Tibial nerve (tissue), 4 donors: ENCODE results near the gene E2F2. TPM values are rescaled to one million over a fixed set of nuclear protein-coding genes. Genes with fewer than 3 reads are reported as not detected.
A peak's percentile ranks its signal among the peaks of the same experiment; 100 is the strongest.

ENCODE experiments used
- DNase-seq, 2 donors: peaks; one replicate each; pipeline ENCODE4 v3.0.0-alpha.2; 2019; ENCODE audit warnings: low spot score in 2 of 2
- H3K27ac ChIP-seq, 4 donors: fragments of 200-600 bp; sonication (generic) in 3 of 4; one replicate each; pipeline ENCODE4 v1.5.1; 2017 to 2019; ENCODE audit warnings: mild to moderate bottlenecking in 1 of 4
- H3K27me3 ChIP-seq, 2 donors: fragments of 200-600 bp; sonication (generic) in 1 of 2; one replicate each; pipeline versions ENCODE4 v1.5.1 to v1.6.0; 2017 to 2019
- H3K36me3 ChIP-seq, 3 donors: fragments of 200-600 bp; sonication (generic); one replicate each; pipeline ENCODE4 v1.5.1; 2018 to 2019
- H3K4me1 ChIP-seq, 4 donors: fragments of 200-600 bp; sonication (generic) in 3 of 4; one replicate each; pipeline ENCODE4 v1.5.1; 2017 to 2019
- H3K4me3 ChIP-seq, 4 donors: fragments of 200-600 bp; sonication (generic) in 3 of 4; one replicate each; pipeline ENCODE4 v1.5.1; 2017 to 2019; ENCODE audit warnings: mild to moderate bottlenecking in 1 of 4, moderate library complexity in 1 of 4
- H3K9me3 ChIP-seq, 4 donors: fragments of 200-600 bp; sonication (generic) in 3 of 4; one replicate each; pipeline ENCODE4 v1.5.1; 2017 to 2019
- EP300 ChIP-seq, 2 donors: sonication (generic); formaldehyde crosslinking; IDR thresholded peaks; one replicate each; pipeline ENCODE4 v1.6.1; 2017; ENCODE audit warnings: antibody characterized with exemption in 2 of 2, mild to moderate bottlenecking in 1 of 2
- POLR2A ChIP-seq, 2 donors: fragments of 450-650 bp; IDR thresholded peaks; one replicate each; pipeline ENCODE4 v1.6.1; 2017; ENCODE audit warnings: antibody characterized with exemption in 2 of 2, mild to moderate bottlenecking in 2 of 2, moderate library complexity in 2 of 2
- WGBS, 2 donors: methylation state at CpG; one replicate each; pipeline ENCODE4 v1.1.5; 2018; 5-methylcytosine and 5-hydroxymethylcytosine counted together
- total RNA-seq, 4 donors: library from RNA; depleted of rRNA; stranded (reverse); fragments of >200 nt; gene quantifications; one replicate each; pipeline ENCODE4 v1.1.0, GENCODE V29; 2016
- TF ChIP-seq, protein P1 (sequence below), 5 experiments: fragments of 200-600 bp in 3 of 5; fragments of 450-650 bp in 2 of 5; sonication (generic) in 3 of 5; IDR thresholded peaks; one replicate each; pipeline ENCODE4 v1.5.1; 2016 to 2019; ENCODE audit warnings: antibody characterized with exemption in 5 of 5, mild to moderate bottlenecking in 3 of 5, moderate library complexity in 2 of 5

Gene E2F2
- total RNA-seq, 4 donors from 2014 or later = 0.20 to 0.30 (median 0.21) TPM; not detected in 1

DNA sequence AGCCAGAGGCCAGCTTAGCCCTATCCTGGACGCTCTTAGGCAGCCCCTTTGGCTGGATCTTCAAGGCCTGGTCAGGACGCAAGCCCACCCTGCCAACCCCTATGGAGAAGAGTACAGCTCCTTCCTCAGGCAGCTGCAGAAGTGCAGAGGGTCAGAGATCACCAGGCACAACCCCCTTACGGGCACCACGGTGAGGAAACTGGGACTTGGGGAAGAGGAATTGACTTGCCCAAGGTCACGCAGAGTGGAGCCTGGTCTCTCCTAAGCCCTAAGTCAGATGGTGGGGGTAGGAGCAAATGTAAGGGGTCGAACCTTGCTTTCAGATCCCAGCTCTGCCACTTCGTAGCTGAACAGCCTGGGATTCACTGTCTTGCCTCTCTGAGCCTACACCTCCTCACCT lies 3.7 kb downstream of the E2F2 start:
- Histone ChIP-seq H3K4me3 (no peak overlapping the region), H3K36me3 (no peaks in the 10 kb centered on the region), H3K4me1 (peaks cover 0 to 60% (median 39%) of the 10 kb centered on the region in 4 donors), H3K9me3 (no peaks in the 10 kb centered on the region), H3K27me3 (peaks cover 0 to 4% of the 10 kb centered on the region in 2 donors), H3K27ac (peak overlapping the region in 1 of 4 donors; percentile 17)
- TF ChIP-seq, protein P1, sequence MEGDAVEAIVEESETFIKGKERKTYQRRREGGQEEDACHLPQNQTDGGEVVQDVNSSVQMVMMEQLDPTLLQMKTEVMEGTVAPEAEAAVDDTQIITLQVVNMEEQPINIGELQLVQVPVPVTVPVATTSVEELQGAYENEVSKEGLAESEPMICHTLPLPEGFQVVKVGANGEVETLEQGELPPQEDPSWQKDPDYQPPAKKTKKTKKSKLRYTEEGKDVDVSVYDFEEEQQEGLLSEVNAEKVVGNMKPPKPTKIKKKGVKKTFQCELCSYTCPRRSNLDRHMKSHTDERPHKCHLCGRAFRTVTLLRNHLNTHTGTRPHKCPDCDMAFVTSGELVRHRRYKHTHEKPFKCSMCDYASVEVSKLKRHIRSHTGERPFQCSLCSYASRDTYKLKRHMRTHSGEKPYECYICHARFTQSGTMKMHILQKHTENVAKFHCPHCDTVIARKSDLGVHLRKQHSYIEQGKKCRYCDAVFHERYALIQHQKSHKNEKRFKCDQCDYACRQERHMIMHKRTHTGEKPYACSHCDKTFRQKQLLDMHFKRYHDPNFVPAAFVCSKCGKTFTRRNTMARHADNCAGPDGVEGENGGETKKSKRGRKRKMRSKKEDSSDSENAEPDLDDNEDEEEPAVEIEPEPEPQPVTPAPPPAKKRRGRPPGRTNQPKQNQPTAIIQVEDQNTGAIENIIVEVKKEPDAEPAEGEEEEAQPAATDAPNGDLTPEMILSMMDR (IDR thresholded peaks at IDR 0.05) = no peak
- TF ChIP-seq POLR2A (IDR thresholded peaks at IDR 0.05) = no peak
- TF ChIP-seq EP300 (IDR thresholded peaks at IDR 0.05) = no peak
- no peak for DNase-seq
- WGBS, 2 donors = 84 to 92% methylated on average over 7 of the region's 7 CpGs

DNA sequence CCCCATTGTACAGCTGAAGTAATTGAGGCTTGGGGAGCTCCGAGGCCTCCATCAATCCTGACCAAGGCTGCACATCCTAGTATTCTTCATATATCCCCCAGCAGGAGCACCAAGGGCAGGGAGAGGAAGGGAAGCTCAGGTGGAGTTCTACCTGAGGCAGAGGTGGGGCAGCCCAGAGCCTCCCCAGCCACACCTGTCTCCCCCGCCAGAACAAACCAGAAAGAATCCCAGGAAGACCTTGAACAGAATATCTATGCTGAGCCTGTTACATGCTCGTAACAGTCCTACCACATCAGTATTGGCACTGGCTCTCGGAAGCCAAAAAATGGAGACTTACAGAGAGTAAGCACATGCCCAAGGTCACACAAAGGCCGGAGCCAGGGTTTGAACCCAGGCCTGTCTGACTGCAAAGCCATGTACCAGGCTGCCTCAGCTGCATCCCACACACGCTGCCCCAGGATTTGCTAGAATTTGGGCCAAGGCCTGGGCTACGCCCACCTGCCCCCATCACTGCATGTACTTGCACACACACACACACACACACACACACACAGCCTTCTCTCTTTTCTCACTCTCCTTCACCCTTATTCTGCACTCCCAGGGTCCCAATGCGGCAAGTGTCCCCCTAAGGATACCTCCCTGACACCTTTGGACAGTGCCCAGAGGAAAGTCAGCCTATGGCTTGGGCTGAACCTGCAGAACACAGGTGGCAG lies 4.5 kb downstream of the E2F2 start:
- no peak for DNase-seq
- Histone ChIP-seq H3K27me3 (peaks cover 0 to 4% of the 10 kb centered on the region in 2 donors), H3K36me3 (no peaks in the 10 kb centered on the region), H3K4me1 (peaks cover 0 to 55% (median 36%) of the 10 kb centered on the region in 4 donors), H3K4me3 (no peak overlapping the region), H3K27ac (no peak overlapping the region), H3K9me3 (no peaks in the 10 kb centered on the region)
- 94 to 97% methylated on average over 8 of the region's 8 CpGs for WGBS, 2 donors
- TF ChIP-seq EP300 (IDR thresholded peaks at IDR 0.05) = no peak
- TF ChIP-seq POLR2A (IDR thresholded peaks at IDR 0.05) = no peak
- TF ChIP-seq, protein P1 (IDR thresholded peaks at IDR 0.05) = no peak

DNA sequence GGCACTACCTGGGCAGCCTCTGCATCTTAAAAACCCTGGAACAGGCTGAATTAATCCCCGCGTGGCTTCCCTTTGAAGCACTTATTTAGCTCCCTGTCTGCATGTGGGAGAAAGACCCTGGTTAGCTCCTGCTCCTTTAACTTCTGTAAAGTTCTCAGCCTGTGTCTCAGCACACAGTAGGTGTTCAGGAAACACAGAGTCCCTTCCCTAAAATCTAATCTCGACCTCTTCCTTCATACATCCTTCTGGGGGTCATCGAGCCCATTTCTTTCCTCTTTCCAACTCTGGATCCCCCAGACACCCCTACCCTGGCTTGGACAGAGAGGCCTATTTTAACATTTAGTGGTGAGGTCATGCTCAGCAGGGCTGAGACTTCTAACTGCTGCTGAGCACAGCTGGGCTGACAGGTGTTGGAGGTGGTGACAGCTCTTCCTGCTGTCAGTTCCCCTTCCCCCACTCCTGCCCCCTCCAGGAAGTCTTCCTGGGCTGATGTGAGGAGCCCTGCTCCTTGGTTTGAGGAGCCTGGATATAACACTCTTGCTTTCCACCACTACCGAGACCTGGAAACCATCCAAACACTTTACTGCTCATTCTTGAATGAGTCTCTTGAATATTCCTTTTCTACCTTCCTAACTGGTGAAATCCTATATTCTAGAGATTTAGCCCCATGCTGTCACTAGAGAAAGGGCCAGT lies 5.3 kb downstream of the E2F2 start:
- Histone ChIP-seq H3K4me1 (peaks cover 0 to 49% (median 32%) of the 10 kb centered on the region in 4 donors), H3K4me3 (no peak overlapping the region), H3K27me3 (peaks cover 0 to 4% of the 10 kb centered on the region in 2 donors), H3K36me3 (no peaks in the 10 kb centered on the region), H3K27ac (peak overlapping the region in 1 of 4 donors; percentile 63), H3K9me3 (no peaks in the 10 kb centered on the region)
- TF ChIP-seq, protein P1 (IDR thresholded peaks at IDR 0.05) = no peak
- TF ChIP-seq POLR2A (IDR thresholded peaks at IDR 0.05) (no peak), EP300 (IDR thresholded peaks at IDR 0.05) (no peak)
- WGBS, 2 donors = 59 to 60% methylated on average over 5 of the region's 5 CpGs
- no peak for DNase-seq

DNA sequence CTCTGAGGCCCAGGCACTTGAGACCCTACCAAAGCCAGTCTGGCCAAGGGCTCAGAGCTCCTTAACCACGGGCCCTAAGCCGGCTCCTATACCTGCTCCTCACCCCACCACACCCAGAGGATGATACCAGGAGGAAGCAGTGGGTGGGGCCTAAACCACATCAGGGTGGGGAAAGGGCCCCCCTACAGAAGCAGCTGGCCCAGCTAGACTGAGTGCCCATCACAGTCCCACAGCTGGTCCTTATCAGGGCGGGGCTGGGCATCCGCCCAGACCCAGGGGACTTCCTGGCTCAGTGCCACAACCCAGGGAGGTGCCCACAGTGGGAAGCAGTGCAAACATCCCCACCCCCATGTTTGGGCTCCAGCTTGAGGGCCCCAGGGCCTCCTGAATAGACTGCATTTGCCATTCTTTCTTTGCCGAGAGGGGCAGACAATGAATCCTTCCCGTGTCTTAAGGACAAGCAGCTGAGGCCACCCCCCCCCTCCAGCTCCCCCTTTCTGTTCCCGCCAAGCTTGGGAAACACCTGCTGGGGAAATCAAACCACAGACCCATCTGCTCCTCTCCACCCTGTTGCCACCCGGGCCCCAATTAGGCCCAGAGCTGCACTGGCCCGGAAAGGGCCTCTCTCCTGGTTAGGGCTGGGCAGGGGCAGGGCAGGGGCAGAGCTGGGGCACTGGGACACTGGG lies 6.2 kb downstream of the E2F2 start:
- Histone ChIP-seq H3K4me1 (peaks cover 0 to 40% (median 25%) of the 10 kb centered on the region in 4 donors), H3K27me3 (no peaks in the 10 kb centered on the region), H3K36me3 (no peaks in the 10 kb centered on the region), H3K27ac (peak overlapping the region in 1 of 4 donors; percentile 63), H3K9me3 (no peaks in the 10 kb centered on the region), H3K4me3 (no peak overlapping the region)
- TF ChIP-seq POLR2A (IDR thresholded peaks at IDR 0.05) (no peak), EP300 (IDR thresholded peaks at IDR 0.05) (no peak)
- TF ChIP-seq, protein P1 (IDR thresholded peaks at IDR 0.05) = no peak
- 43 to 47% methylated on average over 8 to 9 of the region's 9 CpGs for WGBS, 2 donors
- no peak for DNase-seq
